H1 (cell line): ENCODE measurements around the gene OR2V2. TPM values are rescaled to one million over a fixed set of nuclear protein-coding genes. Genes with fewer than 3 reads are reported as not detected.

Experiments used
- CTCF ChIA-PET: fragments of 300-600 bp; sonication (Branson Sonifier 250); formaldehyde crosslinking; loops from one replicate; lab custom pipeline; 2021; ENCODE audit not compliant: partially characterized antibody; lab: Charles Lee
- POLR2A ChIA-PET: fragments of 300-600 bp; sonication (Branson Sonifier 250); formaldehyde crosslinking; loops from one replicate; lab custom pipeline; 2021; ENCODE audit warnings: inconsistent platforms; ENCODE audit not compliant: partially characterized antibody; lab: Charles Lee
- DNase-seq, 2 experiments: peaks; one replicate each; pipeline versions ENCODE4 v3.0.0 to v3.0.0-alpha.2; 2010 to 2022; ENCODE audit warnings: low spot score in 2 of 2, low read depth in 1 of 2, mixed read lengths in 1 of 2
- FAIRE-seq: peaks from 2 replicates; lab custom pipeline; 2011; peaks lifted over from hg19 to GRCh38; lab: Jason Lieb, UNC
- H2AFZ ChIP-seq: 2 replicates; pipeline ENCODE4 v1.8.1; 2012; ENCODE audit warnings: low read length, inconsistent platforms
- H2AK5ac ChIP-seq: 2 replicates; pipeline ENCODE4 v1.6.1; 2013; ENCODE audit warnings: low read depth, low read length
- H2BK120ac ChIP-seq: replicated peaks from 2 replicates; pipeline ENCODE3; 2013; ENCODE audit warnings: low read depth, low read length, inconsistent platforms
- H2BK12ac ChIP-seq: 2 replicates; pipeline ENCODE4 v1.6.1; 2013; ENCODE audit warnings: low read depth, low read length
- H2BK15ac ChIP-seq: 2 replicates; pipeline ENCODE4 v1.6.1; 2013; ENCODE audit warnings: low read length
- H2BK20ac ChIP-seq: 2 replicates; pipeline ENCODE4 v1.6.1; 2013; ENCODE audit warnings: low read length
- H2BK5ac ChIP-seq: 2 replicates; pipeline ENCODE4 v1.6.1; 2013; ENCODE audit warnings: low read depth, low read length
- H3K14ac ChIP-seq: 2 replicates; pipeline ENCODE4 v1.6.1; 2013; ENCODE audit warnings: inconsistent platforms; ENCODE audit not compliant: insufficient read length
- H3K18ac ChIP-seq: 2 replicates; pipeline ENCODE4 v1.6.1; 2013; ENCODE audit warnings: low read length; ENCODE audit errors: extremely low read depth
- H3K23ac ChIP-seq: 2 replicates; pipeline ENCODE4 v1.6.1; 2013; ENCODE audit warnings: inconsistent platforms; ENCODE audit not compliant: insufficient read length
- H3K23me2 ChIP-seq: 2 replicates; pipeline ENCODE4 v1.6.1; 2013; ENCODE audit warnings: low read depth, low read length
- H3K27ac ChIP-seq: 2 replicates; pipeline ENCODE4 v1.6.1; 2011; ENCODE audit warnings: low read depth, low read length, inconsistent platforms
- H3K27me3 ChIP-seq, 4 experiments: replicated peaks in 1 of 4; 1 replicate in 1 of 4; 2 replicates in 3 of 4; pipeline versions ENCODE4 v1.6.1 to v1.8.1; 2011 to 2013; ENCODE audit warnings: low read length in 3 of 4, mild to moderate bottlenecking in 3 of 4, inconsistent platforms in 2 of 4, mixed read lengths in 2 of 4, moderate library complexity in 1 of 4; ENCODE audit not compliant: control insufficient read depth in 3 of 4, insufficient read depth in 3 of 4; ENCODE audit errors: extremely low read depth in 1 of 4
- H3K36me3 ChIP-seq, 4 experiments: 2 replicates each; pipeline versions ENCODE4 v1.6.1 to v1.8.1; 2011 to 2013; ENCODE audit warnings: mild to moderate bottlenecking in 4 of 4, low read length in 3 of 4, moderate library complexity in 2 of 4, control low read depth in 1 of 4, inconsistent platforms in 1 of 4; ENCODE audit not compliant: insufficient read depth in 4 of 4, control insufficient read depth in 2 of 4
- H3K4ac ChIP-seq: replicated peaks from 2 replicates; pipeline ENCODE3; 2013; ENCODE audit warnings: low read length, low read depth, mixed read lengths, inconsistent platforms; ENCODE audit not compliant: insufficient read length
- H3K4me1 ChIP-seq, 4 experiments: replicated peaks in 1 of 4; 1 replicate in 1 of 4; 2 replicates in 3 of 4; pipeline versions ENCODE4 v1.6.1 to v1.8.1; 2011 to 2013; ENCODE audit warnings: low read length in 3 of 4, inconsistent platforms in 2 of 4, mixed read lengths in 1 of 4; ENCODE audit not compliant: insufficient read depth in 4 of 4, control insufficient read depth in 3 of 4
- H3K4me2 ChIP-seq, 2 experiments: 2 replicates each; pipeline versions ENCODE4 v1.6.1 to v1.8.1; 2011 to 2013; ENCODE audit warnings: low read depth in 2 of 2, low read length in 2 of 2, control low read depth in 1 of 2, inconsistent platforms in 1 of 2, mild to moderate bottlenecking in 1 of 2; ENCODE audit not compliant: insufficient read depth in 1 of 2
- H3K4me3 ChIP-seq, 4 experiments: fragments of 200-600, 300-600 bp in 1 of 4; sonication (generic), shearing (Covaris generic), sonication (Bioruptor Twin) in 1 of 4; 2 replicates each; pipeline versions ENCODE4 v1.5.1 to v1.8.1; 2011 to 2016; ENCODE audit warnings: low read length in 4 of 4, low read depth in 3 of 4, control low read depth in 2 of 4, inconsistent platforms in 2 of 4, mild to moderate bottlenecking in 2 of 4, mixed read lengths in 1 of 4, moderate library complexity in 1 of 4; ENCODE audit not compliant: insufficient read depth in 2 of 4; ENCODE audit errors: extremely low read depth in 1 of 4
- H3K56ac ChIP-seq: replicated peaks from 2 replicates; pipeline ENCODE3; 2013; ENCODE audit warnings: low read depth, mild to moderate bottlenecking, mixed read lengths, low read length, inconsistent platforms; ENCODE audit not compliant: insufficient read length
- H3K79me1 ChIP-seq: 2 replicates; pipeline ENCODE4 v1.6.1; 2013; ENCODE audit warnings: low read depth, low read length, control low read depth
- H3K79me2 ChIP-seq, 2 experiments: 2 replicates each; pipeline versions ENCODE4 v1.6.1 to v1.8.1; 2012 to 2013; ENCODE audit warnings: low read length in 2 of 2, mild to moderate bottlenecking in 2 of 2, inconsistent platforms in 1 of 2; ENCODE audit not compliant: insufficient read depth in 2 of 2, control insufficient read depth in 1 of 2
- H3K9ac ChIP-seq, 4 experiments: replicated peaks in 1 of 4; 1 replicate in 1 of 4; 2 replicates in 3 of 4; pipeline versions ENCODE4 v1.6.1 to v1.8.1; 2011 to 2013; ENCODE audit warnings: low read depth in 3 of 4, low read length in 3 of 4, control low read depth in 2 of 4, mild to moderate bottlenecking in 2 of 4, moderate library complexity in 2 of 4, inconsistent platforms in 1 of 4; ENCODE audit errors: extremely low read depth in 1 of 4
- H3K9me3 ChIP-seq, 2 experiments: 2 replicates each; pipeline versions ENCODE4 v1.6.1 to v1.8.1; 2012 to 2013; ENCODE audit warnings: mild to moderate bottlenecking in 2 of 2, moderate library complexity in 2 of 2, control low read depth in 1 of 2, inconsistent platforms in 1 of 2, low read depth in 1 of 2, low read length in 1 of 2, mixed read lengths in 1 of 2; ENCODE audit not compliant: insufficient read depth in 2 of 2
- H4K20me1 ChIP-seq, 2 experiments: replicated peaks in 1 of 2; 2 replicates each; pipeline versions ENCODE3 to v1.8.1; 2011 to 2013; ENCODE audit warnings: inconsistent platforms in 2 of 2, low read length in 2 of 2, mild to moderate bottlenecking in 1 of 2; ENCODE audit not compliant: insufficient read depth in 2 of 2, control insufficient read depth in 1 of 2
- H4K5ac ChIP-seq: 2 replicates; pipeline ENCODE4 v1.6.1; 2013; ENCODE audit warnings: low read length, low read depth, mixed read lengths, inconsistent platforms; ENCODE audit not compliant: insufficient read length
- H4K8ac ChIP-seq: 2 replicates; pipeline ENCODE4 v1.8.0; 2013; ENCODE audit warnings: mild to moderate bottlenecking, moderate library complexity, low read length, inconsistent platforms; ENCODE audit not compliant: insufficient read depth; ENCODE audit errors: extremely low read depth
- H4K91ac ChIP-seq: replicated peaks from 2 replicates; pipeline ENCODE3; 2013; ENCODE audit warnings: low read length, mixed read lengths, inconsistent platforms; ENCODE audit not compliant: insufficient read length
- BCL11A ChIP-seq, 2 experiments: IDR thresholded peaks; one replicate each; pipeline ENCODE4 v1.6.1; 2011; ENCODE audit warnings: low read depth in 2 of 2, low read length in 2 of 2, mild to moderate bottlenecking in 2 of 2
- CBX5 ChIP-seq: fragments of 300-800, 300-1000 bp; sonication (generic); IDR thresholded peaks from 2 replicates; pipeline ENCODE4 v1.7.1; 2016; ENCODE audit warnings: antibody characterized with exemption, low read length, low read depth
- EGR1 ChIP-seq: IDR thresholded peaks from 2 replicates; pipeline ENCODE4 v1.6.1; 2011; ENCODE audit warnings: low read depth, low read length, borderline replicate concordance
- HDAC2 ChIP-seq, 2 experiments: fragments of 300-600 bp in 1 of 2; sonication (generic) in 1 of 2; IDR thresholded peaks; 2 replicates each; pipeline ENCODE4 v1.6.1; 2011 to 2012; ENCODE audit warnings: low read depth in 2 of 2, low read length in 2 of 2, mild to moderate bottlenecking in 2 of 2, moderate library complexity in 2 of 2, borderline replicate concordance in 1 of 2, inconsistent platforms in 1 of 2
- JUND ChIP-seq: IDR thresholded peaks from 2 replicates; pipeline ENCODE4 v1.6.1; 2011; ENCODE audit warnings: mild to moderate bottlenecking, improper control_type of control experiment, low read length
- NRF1 ChIP-seq: IDR thresholded peaks from 2 replicates; pipeline ENCODE4 v1.6.1; 2011; ENCODE audit warnings: mild to moderate bottlenecking, low read depth, low read length, improper control_type of control experiment
- POU5F1 ChIP-seq: IDR thresholded peaks from 2 replicates; pipeline ENCODE4 v1.6.1; 2011; ENCODE audit warnings: low read depth, mild to moderate bottlenecking, low read length, moderate library complexity
- RBBP5 ChIP-seq: IDR thresholded peaks from 2 replicates; pipeline ENCODE4 v1.7.1; 2012; ENCODE audit warnings: low read depth, mild to moderate bottlenecking, inconsistent platforms, low read length, moderate library complexity, borderline replicate concordance
- SIX5 ChIP-seq: IDR thresholded peaks from 2 replicates; pipeline ENCODE4 v1.6.1; 2011; ENCODE audit warnings: mild to moderate bottlenecking, low read depth, low read length
- SP1 ChIP-seq: IDR thresholded peaks from 2 replicates; pipeline ENCODE4 v1.6.1; 2011; ENCODE audit warnings: low read depth, low read length
- WGBS, 2 experiments: shearing (Covaris generic) in 1 of 2; methylation state at CpG; one replicate each; pipeline versions ENCODE4 v1.1.6 to v1.1.7; 2013 to 2015; ENCODE audit warnings: low lambda C conversion rate in 2 of 2, mixed read lengths in 2 of 2, inconsistent platforms in 1 of 2, low coverage in 1 of 2, missing lambda C conversion rate in 1 of 2; ENCODE audit not compliant: insufficient replicate concordance in 2 of 2, insufficient coverage in 1 of 2, insufficient read length in 1 of 2; ENCODE audit errors: extremely low coverage in 1 of 2, missing lambda C conversion rate in 1 of 2; 5-methylcytosine and 5-hydroxymethylcytosine counted together
- polyA plus RNA-seq, 7 experiments: library from polyadenylated mRNA; depleted of rRNA in 3 of 7; stranded (reverse) in 5 of 7; unstranded in 2 of 7; fragments of >200 nt in 5 of 7; fragments of 200-250 nt in 2 of 7; gene quantifications; 1 replicate in 5 of 7; 2 replicates in 1 of 7; 4 replicates in 1 of 7; pipeline versions ENCODE4 v1.2.1 to v1.2.3, GENCODE V29; 2011 to 2013; ENCODE audit warnings: missing spikeins in 2 of 7, mixed read lengths in 2 of 7
- total RNA-seq: library from RNA; stranded (reverse); fragmentation: NEBNext Ultra II Directional; extraction: Animal tissue kit (Norgen Biotek cat#: 25700); gene quantifications from 2 replicates; pipeline ENCODE4 v1.2.1, GENCODE V29; 2021
- TF ChIP-seq, protein P1 (sequence below): IDR thresholded peaks from 2 replicates; pipeline ENCODE4 v1.6.1; 2012; ENCODE audit warnings: low read length, inconsistent platforms

The OR2V2 gene
- total and polyA plus RNA-seq, 2 of the 8 experiments (the other 6 are each of a cell fraction or from before 2014, with no cell fraction given): not detected

- 66% methylated on average over 12 of the region's 12 CpGs; no CpG with 5 or more reads in 1 of the 2 experiments for WGBS, 2 experiments
- Histone ChIP-seq H2BK15ac (no peak overlapping the region), H4K91ac (no peak overlapping the region), H2AK5ac (no peak overlapping the region), H3K9ac (no peak overlapping the region), H2BK12ac (no peak overlapping the region), H3K79me2 (no peaks in the 10 kb centered on the region), H4K8ac (no peak overlapping the region), H2AFZ (no peak overlapping the region), H3K36me3 (no peaks in the 10 kb centered on the region), H2BK5ac (no peak overlapping the region), H3K9me3 (no peaks in the 10 kb centered on the region), H3K56ac (no peak overlapping the region), H3K4ac (no peak overlapping the region), H3K4me1 (peaks cover 0 to 15% (median 7%) of the 10 kb centered on the region in 4 experiments; a peak in 6 of 7 replicates), H3K4me2 (peak overlapping the region; percentile 64 to 96), H3K27me3 (peaks cover 15 to 40% (median 23%) of the 10 kb centered on the region in 4 experiments), H3K23ac (no peak overlapping the region), H3K27ac (no peak overlapping the region), H2BK20ac (no peak overlapping the region), H3K79me1 (no peaks in the 10 kb centered on the region), H3K14ac (no peak overlapping the region), H3K23me2 (peaks cover 36% of the 10 kb centered on the region), H3K18ac (no peak overlapping the region; the same call in 1 of the 2 replicates), H4K20me1 (peaks cover 4% of the 10 kb centered on the region in 2 experiments), H3K4me3 (peak overlapping the region; percentile 62 to 81 (median 76); a peak in 7 of 8 replicates), H4K5ac (no peak overlapping the region), H2BK120ac (no peak overlapping the region)
- no peak for DNase-seq
- ChIA-PET CTCF (interaction anchor here (1.0 to 12.3 kb wide), 6 partner anchors 7 to 28 kb away, joined by 3 to 197 read pairs (median 4); partner anchors contain the start of gene TRIM7), POLR2A (interaction anchor here (0.9 to 11.9 kb wide), 12 partner anchors 12 to 88 kb away, joined by 3 to 90 read pairs (median 4); partner anchors contain the start of genes RACK1, TRIM41 and TRIM7)
- FAIRE-seq: no peak
- TF ChIP-seq BCL11A (IDR thresholded peaks at IDR 0.05; ENCODE audit: low read depth in 2 of 2, low read length in 2 of 2): no peak
- no peak for TF ChIP-seq EGR1
- TF ChIP-seq RBBP5: no peak
- TF ChIP-seq CBX5: no peak
- TF ChIP-seq SIX5: no peak
- TF ChIP-seq, protein P1, sequence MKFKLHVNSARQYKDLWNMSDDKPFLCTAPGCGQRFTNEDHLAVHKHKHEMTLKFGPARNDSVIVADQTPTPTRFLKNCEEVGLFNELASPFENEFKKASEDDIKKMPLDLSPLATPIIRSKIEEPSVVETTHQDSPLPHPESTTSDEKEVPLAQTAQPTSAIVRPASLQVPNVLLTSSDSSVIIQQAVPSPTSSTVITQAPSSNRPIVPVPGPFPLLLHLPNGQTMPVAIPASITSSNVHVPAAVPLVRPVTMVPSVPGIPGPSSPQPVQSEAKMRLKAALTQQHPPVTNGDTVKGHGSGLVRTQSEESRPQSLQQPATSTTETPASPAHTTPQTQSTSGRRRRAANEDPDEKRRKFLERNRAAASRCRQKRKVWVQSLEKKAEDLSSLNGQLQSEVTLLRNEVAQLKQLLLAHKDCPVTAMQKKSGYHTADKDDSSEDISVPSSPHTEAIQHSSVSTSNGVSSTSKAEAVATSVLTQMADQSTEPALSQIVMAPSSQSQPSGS: no peak
- no peak for TF ChIP-seq NRF1
- no peak for TF ChIP-seq JUND
- no peak for TF ChIP-seq SP1
- TF ChIP-seq POU5F1: no peak
- no peak for TF ChIP-seq HDAC2 (IDR thresholded peaks at IDR 0.05; ENCODE audit: borderline replicate concordance in 1 of 2, low read depth in 2 of 2, low read length in 2 of 2)
Measured at GRCh38 chr5:181192337-181193046, 45.1 kb downstream of the OR2V2 start.
